Caki2 (cell line): ENCODE measurements around the gene VPS45. TPM values are rescaled to one million over a fixed set of nuclear protein-coding genes. Genes with fewer than 3 reads are reported as not detected.
"Not testable (repeated sequence)": the region's sequence is repeated elsewhere in the genome, so short reads cannot be mapped to it uniquely, and the experiment has no call there.

ENCODE experiments used
- DNase-seq: peaks from one replicate; pipeline ENCODE4 v3.0.0-alpha.2; 2015; ENCODE audit warnings: low read depth
- in situ Hi-C: cut with HindIII; loops from 2 replicates; pipeline ENCODE4 v1.10.0; 2016; ENCODE audit warnings: low sequenced_read_pairs, low pct_unique_long_range_greater_than_20kb, mixed read lengths
- total RNA-seq: library from RNA; depleted of rRNA; stranded (reverse); fragments of >200 nt; shearing (Covaris generic); gene quantifications from 2 replicates; pipeline ENCODE4 v1.2.3, GENCODE V29; 2014; ENCODE audit warnings: low replicate concordance

Gene VPS45
- total RNA-seq, 1 experiment from 2014 or later: 15.6 TPM

- peak; percentile 26 for DNase-seq
- in situ Hi-C loops: no loop called here
Observed at GRCh38 chr1:150165622-150166612, 98.3 kb downstream of the VPS45 start.

GRCh38 chr1:150168960-150169601, 101.5 kb downstream of the VPS45 start:
- peak; percentile 38 for DNase-seq
- in situ Hi-C loops: no loop called here

- in situ Hi-C loops: no loop called here
- no peak for DNase-seq
Observed at GRCh38 chr1:150171801-150172200, 104.2 kb downstream of the VPS45 start.

- no peak for DNase-seq
- in situ Hi-C loops: no loop called here
Observed at GRCh38 chr1:150173141-150173585, 105.6 kb downstream of the VPS45 start.

GRCh38 chr1:150176593-150176992, 109.0 kb downstream of the VPS45 start:
- no peak for DNase-seq
- in situ Hi-C loops: loop anchor here (25.0 kb wide), 1 partner anchor 114 kb away; the partner anchor contains the start of gene VPS45

GRCh38 chr1:150178548-150178947, 111.0 kb downstream of the VPS45 start:
- in situ Hi-C loops: loop anchor here (25.0 kb wide), 1 partner anchor 116 kb away; the partner anchor contains the start of gene VPS45
- DNase-seq: no peak

GRCh38 chr1:150179867-150180266, 112.3 kb downstream of the VPS45 start:
- in situ Hi-C loops: loop anchor here (25.0 kb wide), 1 partner anchor 118 kb away; the partner anchor contains the start of gene VPS45
- no peak for DNase-seq

- in situ Hi-C loops: loop anchor here (25.0 kb wide), 1 partner anchor 118 kb away; the partner anchor contains the start of gene VPS45
- no peak for DNase-seq
Observed at GRCh38 chr1:150180474-150180873, 112.9 kb downstream of the VPS45 start.

- in situ Hi-C loops: loop anchor here (25.0 kb wide), 1 partner anchor 120 kb away; the partner anchor contains the start of gene VPS45
- DNase-seq: no peak
Observed at GRCh38 chr1:150182247-150182646, 114.7 kb downstream of the VPS45 start.

- DNase-seq: no peak
- in situ Hi-C loops: loop anchor here (25.0 kb wide), 1 partner anchor 121 kb away; the partner anchor contains the start of gene VPS45
Observed at GRCh38 chr1:150183061-150183460, 115.5 kb downstream of the VPS45 start.

- in situ Hi-C loops: loop anchor here (25.0 kb wide), 1 partner anchor 123 kb away; the partner anchor contains the start of gene VPS45
- DNase-seq: no peak
Observed at GRCh38 chr1:150185481-150185880, 117.9 kb downstream of the VPS45 start.

- in situ Hi-C loops: loop anchor here (25.0 kb wide), 1 partner anchor 124 kb away; the partner anchor contains the start of gene VPS45
- DNase-seq: not testable (repeated sequence)
Observed at GRCh38 chr1:150186438-150186788, 118.8 kb downstream of the VPS45 start.

GRCh38 chr1:150186789-150187559, 119.4 kb downstream of the VPS45 start:
- peak; percentile 67 for DNase-seq
- in situ Hi-C loops: loop anchor here (25.0 kb wide), 1 partner anchor 125 kb away; the partner anchor contains the start of gene VPS45

GRCh38 chr1:150187560-150187931, 120.0 kb downstream of the VPS45 start:
- in situ Hi-C loops: loop anchor here (25.0 kb wide), 1 partner anchor 125 kb away; the partner anchor contains the start of gene VPS45
- DNase-seq: no peak

- peak; percentile 14 for DNase-seq
- in situ Hi-C loops: loop anchor here (25.0 kb wide), 1 partner anchor 130 kb away; the partner anchor contains the start of gene VPS45
Observed at GRCh38 chr1:150192012-150192411, 124.4 kb downstream of the VPS45 start.

GRCh38 chr1:150194381-150195031, 126.9 kb downstream of the VPS45 start:
- no peak for DNase-seq
- in situ Hi-C loops: loop anchor here (25.0 kb wide), 1 partner anchor 132 kb away; the partner anchor contains the start of gene VPS45
